Esophagus muscularis mucosa (tissue), 4 donors: Measurements from ENCODE around the gene ARNT2. TPM values are rescaled to one million over a fixed set of nuclear protein-coding genes. Genes with fewer than 3 reads are reported as not detected.

ENCODE experiments used
- DNase-seq: peaks from one replicate; pipeline ENCODE4 v3.0.0-alpha.2; 2017; ENCODE audit errors: extremely low spot score
- H3K27ac ChIP-seq, 4 donors: fragments of 200-600 bp; sonication (generic); replicated peaks in 1 of 4; 1 replicate in 3 of 4; 2 replicates in 1 of 4; pipeline ENCODE4 v1.5.1; 2016 to 2019; ENCODE audit warnings: mild to moderate bottlenecking in 1 of 4
- H3K27me3 ChIP-seq, 4 donors: fragments of 200-600 bp; sonication (generic); one replicate each; pipeline versions ENCODE4 v1.5.1 to v1.6.0; 2016 to 2019
- H3K36me3 ChIP-seq, 4 donors: fragments of 200-600 bp; sonication (generic); one replicate each; pipeline ENCODE4 v1.5.1; 2016 to 2019
- H3K4me1 ChIP-seq, 4 donors: fragments of 200-600 bp; sonication (generic); one replicate each; pipeline ENCODE4 v1.5.1; 2016 to 2019
- H3K4me3 ChIP-seq, 4 donors: fragments of 200-600 bp; sonication (generic); 1 replicate in 2 of 4; 2 replicates in 2 of 4; pipeline ENCODE4 v1.5.1; 2016 to 2019; ENCODE audit warnings: mild to moderate bottlenecking in 4 of 4, moderate library complexity in 1 of 4
- H3K9me3 ChIP-seq, 4 donors: fragments of 200-600 bp; sonication (generic); 1 replicate in 3 of 4; 2 replicates in 1 of 4; pipeline ENCODE4 v1.5.1; 2016 to 2019
- CTCF ChIP-seq, 3 experiments: fragments of 200-600 bp in 2 of 3; fragments of 450-650 bp in 1 of 3; sonication (generic) in 2 of 3; IDR thresholded peaks; one replicate each; pipeline ENCODE4 v1.5.1; 2017 to 2019; ENCODE audit warnings: antibody characterized with exemption in 3 of 3, mild to moderate bottlenecking in 2 of 3, moderate library complexity in 1 of 3
- EP300 ChIP-seq: sonication (generic); formaldehyde crosslinking; IDR thresholded peaks from one replicate; pipeline ENCODE4 v1.6.1; 2017; ENCODE audit warnings: antibody characterized with exemption
- POLR2A ChIP-seq: fragments of 450-650 bp; IDR thresholded peaks from one replicate; pipeline ENCODE4 v1.6.1; 2017; ENCODE audit warnings: antibody characterized with exemption, moderate library complexity, mild to moderate bottlenecking, low read depth
- POLR2AphosphoS5 ChIP-seq, 2 donors: sonication (generic); formaldehyde crosslinking; IDR thresholded peaks; one replicate each; pipeline ENCODE4 v1.6.1; 2017; ENCODE audit warnings: antibody characterized with exemption in 2 of 2
- WGBS: methylation state at CpG from one replicate; pipeline ENCODE4 v1.1.5; 2018; 5-methylcytosine and 5-hydroxymethylcytosine counted together
- intact Hi-C: fragments of 100-400 bp; cut with DNase I; formaldehyde crosslinking; loops from one replicate; pipeline ENCODE4 v1.15.1; 2023
- total RNA-seq, 4 donors: library from RNA; depleted of rRNA; stranded (reverse); fragments of >200 nt; gene quantifications; one replicate each; pipeline versions ENCODE4 v1.1.0 to v1.2.1, GENCODE V29; 2016

Gene ARNT2
- total RNA-seq, 4 donors from 2014 or later: 5.4 to 14.6 (median 8.2) TPM

DNA sequence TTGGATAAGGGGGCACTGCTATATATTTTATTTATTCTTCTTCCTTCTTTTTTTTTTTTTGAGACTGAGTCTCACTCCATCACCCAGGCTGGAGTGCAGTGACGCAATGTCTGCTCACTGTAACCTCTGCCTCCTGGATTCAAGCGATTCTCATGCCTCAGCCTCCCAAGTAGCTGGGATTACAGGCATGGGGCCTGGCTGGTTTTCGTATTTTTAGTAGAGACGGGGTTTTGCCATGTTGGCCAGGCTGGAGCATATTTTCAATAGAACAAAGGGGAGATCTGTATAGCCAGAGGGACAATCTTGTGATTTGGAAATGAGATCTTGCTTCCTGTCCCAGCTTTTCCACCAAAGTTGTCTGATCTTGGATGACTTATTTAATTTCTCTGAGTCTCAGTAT lies 157.9 kb downstream of the ARNT2 start:
- H3K27ac ChIP-seq: no peak overlapping the region
- TF ChIP-seq POLR2A (no peak), POLR2AphosphoS5 (IDR thresholded peaks at IDR 0.05) (no peak), CTCF (IDR thresholded peaks at IDR 0.05) (no peak), EP300 (no peak)
- no peak overlapping the region for H3K4me3 ChIP-seq
- 88% methylated on average over 4 of the region's 4 CpGs for WGBS
- H3K4me1 ChIP-seq: peaks cover 0 to 7% (median 0%) of the 10 kb centered on the region in 4 donors
- intact Hi-C loops: no loop called here
- peak; percentile 21 for DNase-seq
- H3K9me3 ChIP-seq: no peaks in the 10 kb centered on the region
- H3K27me3 ChIP-seq: no peaks in the 10 kb centered on the region
- peaks cover 0 to 21% (median 7%) of the 10 kb centered on the region in 4 donors for H3K36me3 ChIP-seq

- Histone ChIP-seq H3K36me3 (peaks cover 0 to 21% (median 7%) of the 10 kb centered on the region in 4 donors), H3K9me3 (no peaks in the 10 kb centered on the region), H3K27me3 (no peaks in the 10 kb centered on the region), H3K4me1 (peaks cover 0 to 12% (median 6%) of the 10 kb centered on the region in 4 donors), H3K27ac (no peak overlapping the region), H3K4me3 (no peak overlapping the region)
- 80% methylated on average over 11 of the region's 11 CpGs for WGBS
- no peak for TF ChIP-seq POLR2A
- TF ChIP-seq POLR2AphosphoS5 (IDR thresholded peaks at IDR 0.05): no peak
- TF ChIP-seq EP300: no peak
- no peak for TF ChIP-seq CTCF (IDR thresholded peaks at IDR 0.05)
- DNase-seq: peak; percentile 85
- intact Hi-C loops: no loop called here
These were observed 158.7 kb downstream of the ARNT2 start for GRCh38 chr15:80562846-80563245.

GRCh38 chr15:80563372-80563997 lies 159.3 kb downstream of the ARNT2 start:
- no peak overlapping the region for H3K4me3 ChIP-seq
- no peaks in the 10 kb centered on the region for H3K27me3 ChIP-seq
- intact Hi-C loops: no loop called here
- H3K36me3 ChIP-seq: peaks cover 0 to 21% (median 7%) of the 10 kb centered on the region in 4 donors
- no peaks in the 10 kb centered on the region for H3K9me3 ChIP-seq
- no peak for DNase-seq
- TF ChIP-seq EP300 (no peak), CTCF (IDR thresholded peaks at IDR 0.05) (no peak), POLR2AphosphoS5 (IDR thresholded peaks at IDR 0.05) (no peak), POLR2A (no peak)
- H3K4me1 ChIP-seq: peaks cover 0 to 14% (median 10%) of the 10 kb centered on the region in 4 donors
- H3K27ac ChIP-seq: no peak overlapping the region
- 76% methylated on average over 5 of the region's 7 CpGs for WGBS

- Histone ChIP-seq H3K27ac (no peak overlapping the region), H3K4me3 (no peak overlapping the region), H3K9me3 (no peaks in the 10 kb centered on the region), H3K4me1 (peaks cover 0 to 14% (median 10%) of the 10 kb centered on the region in 4 donors), H3K27me3 (no peaks in the 10 kb centered on the region), H3K36me3 (peaks cover 0 to 21% (median 8%) of the 10 kb centered on the region in 4 donors)
- no peak for DNase-seq
- no peak for TF ChIP-seq POLR2AphosphoS5 (IDR thresholded peaks at IDR 0.05)
- no peak for TF ChIP-seq POLR2A
- TF ChIP-seq EP300: no peak
- TF ChIP-seq CTCF (IDR thresholded peaks at IDR 0.05): no peak
- intact Hi-C loops: no loop called here
- 87% methylated on average over 8 of the region's 8 CpGs for WGBS
These were observed 159.9 kb downstream of the ARNT2 start for GRCh38 chr15:80564056-80564455.

DNA sequence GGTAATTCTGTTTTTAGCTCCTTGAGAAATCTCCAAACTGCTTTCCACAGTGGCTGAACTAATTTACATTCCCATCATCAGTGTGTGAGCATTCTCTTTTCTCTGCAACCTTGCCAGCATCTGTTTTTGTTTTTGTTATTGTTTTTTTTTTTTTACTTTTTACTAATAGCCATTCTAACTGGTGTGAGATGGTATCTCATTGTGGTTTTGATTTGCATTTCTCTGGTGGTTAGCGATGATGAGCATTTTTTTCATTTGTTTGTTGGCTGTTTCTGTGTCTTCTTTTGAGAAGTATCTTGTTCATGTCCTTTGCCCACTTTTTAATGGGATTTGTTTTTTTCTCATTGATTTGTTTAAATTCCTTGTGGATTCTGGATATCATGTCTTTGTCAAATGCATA lies 161.2 kb downstream of the ARNT2 start:
- no peak for DNase-seq
- no peaks in the 10 kb centered on the region for H3K9me3 ChIP-seq
- H3K4me1 ChIP-seq: peaks cover 0 to 14% (median 10%) of the 10 kb centered on the region in 4 donors
- H3K27ac ChIP-seq: no peak overlapping the region
- H3K27me3 ChIP-seq: no peaks in the 10 kb centered on the region
- H3K36me3 ChIP-seq: peaks cover 0 to 21% (median 8%) of the 10 kb centered on the region in 4 donors
- H3K4me3 ChIP-seq: no peak overlapping the region
- WGBS: 93% methylated on average over 1 of the region's 1 CpG
- intact Hi-C loops: loop anchor here (5.0 kb wide), 1 partner anchor 407 kb away; no protein-coding TSS in a partner anchor
- no peak for TF ChIP-seq EP300
- no peak for TF ChIP-seq CTCF (IDR thresholded peaks at IDR 0.05)
- no peak for TF ChIP-seq POLR2AphosphoS5 (IDR thresholded peaks at IDR 0.05)
- TF ChIP-seq POLR2A: no peak
